WI38 (cell line): Measurements from ENCODE around the gene ZMAT1.
A peak's percentile ranks its signal among the peaks of the same experiment; 100 is the strongest.

Source experiments
- H3K4me3 ChIP-seq: 2 replicates; pipeline ENCODE4 v1.5.1; 2011; ENCODE audit warnings: low read depth, mild to moderate bottlenecking, control low read depth, low read length
- CTCF ChIP-seq: IDR thresholded peaks from 2 replicates; pipeline ENCODE4 v1.5.1; 2012; ENCODE audit warnings: low read depth, mild to moderate bottlenecking, control low read depth, low read length

Gene ZMAT1

GRCh38 chrX:101950581-101950980, 18.8 kb upstream of the ZMAT1 start:
- no peak overlapping the region for H3K4me3 ChIP-seq
- no peak for TF ChIP-seq CTCF

- H3K4me3 ChIP-seq, result peak overlapping the region; percentile 44
These were observed 383 bp upstream of the ZMAT1 start for GRCh38 chrX:101932249-101932570.

GRCh38 chrX:101931136-101931487, 715 bp downstream of the ZMAT1 start:
- TF ChIP-seq CTCF, result no peak
- peak overlapping the region; percentile 44; the same call in 1 of the 2 replicates for H3K4me3 ChIP-seq

More at GRCh38 chrX:101932249-101932570, 383 bp upstream of the ZMAT1 start:
- no peak for TF ChIP-seq CTCF

GRCh38 chrX:101925733-101926132, 6.1 kb downstream of the ZMAT1 start:
- no peak for TF ChIP-seq CTCF
- H3K4me3 ChIP-seq, result no peak overlapping the region

- H3K4me3 ChIP-seq, result no peak overlapping the region
- no peak for TF ChIP-seq CTCF
These were observed 13.1 kb downstream of the ZMAT1 start for GRCh38 chrX:101918751-101919150.

GRCh38 chrX:101906136-101906796, 25.6 kb downstream of the ZMAT1 start:
- TF ChIP-seq CTCF, result no peak

GRCh38 chrX:101904996-101905395, 26.8 kb downstream of the ZMAT1 start:
- no peak overlapping the region for H3K4me3 ChIP-seq
- TF ChIP-seq CTCF, result no peak

More at GRCh38 chrX:101906136-101906796, 25.6 kb downstream of the ZMAT1 start:
- H3K4me3 ChIP-seq, result no peak overlapping the region
